ENCODE results near the gene FCN1.

DNA sequence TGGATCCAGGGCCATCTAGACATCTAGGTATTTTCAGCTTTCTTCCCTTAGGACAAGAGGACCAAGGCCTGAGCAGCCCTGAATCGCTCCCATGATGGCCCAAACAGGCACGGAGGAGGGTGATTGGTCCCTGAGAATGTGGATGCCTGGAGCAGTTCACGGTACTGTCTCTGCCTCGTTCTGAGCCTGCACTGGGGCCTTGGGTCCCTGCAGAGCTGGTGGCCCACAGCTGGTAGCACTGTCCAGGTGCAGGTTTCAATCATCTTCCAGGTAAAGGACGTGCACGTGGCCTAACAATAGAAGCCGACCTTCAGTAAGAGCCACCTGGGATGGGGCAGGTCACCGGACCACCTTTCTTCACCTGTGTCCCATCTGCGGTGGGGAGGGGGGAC is 19.4 kb upstream of the FCN1 start:
- TF ChIP-seq, protein P1, sequence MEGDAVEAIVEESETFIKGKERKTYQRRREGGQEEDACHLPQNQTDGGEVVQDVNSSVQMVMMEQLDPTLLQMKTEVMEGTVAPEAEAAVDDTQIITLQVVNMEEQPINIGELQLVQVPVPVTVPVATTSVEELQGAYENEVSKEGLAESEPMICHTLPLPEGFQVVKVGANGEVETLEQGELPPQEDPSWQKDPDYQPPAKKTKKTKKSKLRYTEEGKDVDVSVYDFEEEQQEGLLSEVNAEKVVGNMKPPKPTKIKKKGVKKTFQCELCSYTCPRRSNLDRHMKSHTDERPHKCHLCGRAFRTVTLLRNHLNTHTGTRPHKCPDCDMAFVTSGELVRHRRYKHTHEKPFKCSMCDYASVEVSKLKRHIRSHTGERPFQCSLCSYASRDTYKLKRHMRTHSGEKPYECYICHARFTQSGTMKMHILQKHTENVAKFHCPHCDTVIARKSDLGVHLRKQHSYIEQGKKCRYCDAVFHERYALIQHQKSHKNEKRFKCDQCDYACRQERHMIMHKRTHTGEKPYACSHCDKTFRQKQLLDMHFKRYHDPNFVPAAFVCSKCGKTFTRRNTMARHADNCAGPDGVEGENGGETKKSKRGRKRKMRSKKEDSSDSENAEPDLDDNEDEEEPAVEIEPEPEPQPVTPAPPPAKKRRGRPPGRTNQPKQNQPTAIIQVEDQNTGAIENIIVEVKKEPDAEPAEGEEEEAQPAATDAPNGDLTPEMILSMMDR (optimal IDR thresholded peaks at IDR 0.05 in 1 of 3, IDR thresholded peaks at IDR 0.05 in 1 of 3, conservative IDR thresholded peaks at IDR 0.05 in 1 of 3; ENCODE audit: extremely low read depth in 1 of 3, insufficient read depth in 2 of 3, low read length in 3 of 3): no peak
- no peak for TF ChIP-seq EZH2 (IDR thresholded peaks at IDR 0.05; ENCODE audit: low read length)

Measured in keratinocyte (primary cell).